ENCODE data around the gene PRKCH.

Gene PRKCH

DNA sequence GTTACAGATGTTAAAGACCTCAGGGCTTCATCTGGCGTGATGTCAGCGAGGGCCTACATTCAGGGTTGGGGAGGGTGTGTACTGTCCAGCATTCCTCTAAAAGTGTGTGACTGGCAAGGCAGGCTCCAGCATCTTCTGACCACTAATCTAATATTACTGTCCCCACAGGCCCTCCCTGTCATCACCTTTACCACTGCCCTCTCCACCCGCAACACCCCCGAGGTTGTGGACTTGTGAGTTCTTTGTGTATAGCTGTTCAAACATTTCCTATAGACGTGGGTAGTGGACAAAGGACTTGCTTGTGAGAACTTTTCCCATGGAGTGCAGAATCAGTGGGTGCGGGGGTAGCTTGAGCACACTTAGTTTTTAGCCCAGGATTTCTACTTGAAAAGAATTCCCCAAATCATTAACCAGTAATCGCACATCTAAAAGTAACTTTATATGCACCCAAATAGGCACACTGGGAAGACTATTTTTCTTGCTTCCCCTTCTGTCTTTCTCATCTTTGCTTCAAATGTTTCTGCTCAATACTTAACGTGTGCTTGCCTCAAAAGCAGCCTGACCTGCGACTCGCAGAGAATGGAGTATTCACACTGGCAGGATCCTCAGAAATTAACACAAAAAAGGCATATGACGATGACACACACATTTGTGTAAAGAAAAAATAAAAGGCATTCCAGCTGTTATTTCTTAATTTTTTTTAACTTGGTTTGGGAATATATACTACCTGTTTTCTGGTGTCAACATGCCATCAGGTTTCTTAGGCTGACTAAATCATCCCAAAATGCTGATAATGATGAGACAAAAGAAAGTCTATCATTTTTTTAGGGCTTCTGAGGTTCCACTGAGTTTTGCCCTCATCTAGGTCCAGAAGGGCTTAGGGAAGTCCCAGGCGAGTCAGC lies 215.5 kb downstream of the PRKCH start:
- no peak for DNase-seq

DNA sequence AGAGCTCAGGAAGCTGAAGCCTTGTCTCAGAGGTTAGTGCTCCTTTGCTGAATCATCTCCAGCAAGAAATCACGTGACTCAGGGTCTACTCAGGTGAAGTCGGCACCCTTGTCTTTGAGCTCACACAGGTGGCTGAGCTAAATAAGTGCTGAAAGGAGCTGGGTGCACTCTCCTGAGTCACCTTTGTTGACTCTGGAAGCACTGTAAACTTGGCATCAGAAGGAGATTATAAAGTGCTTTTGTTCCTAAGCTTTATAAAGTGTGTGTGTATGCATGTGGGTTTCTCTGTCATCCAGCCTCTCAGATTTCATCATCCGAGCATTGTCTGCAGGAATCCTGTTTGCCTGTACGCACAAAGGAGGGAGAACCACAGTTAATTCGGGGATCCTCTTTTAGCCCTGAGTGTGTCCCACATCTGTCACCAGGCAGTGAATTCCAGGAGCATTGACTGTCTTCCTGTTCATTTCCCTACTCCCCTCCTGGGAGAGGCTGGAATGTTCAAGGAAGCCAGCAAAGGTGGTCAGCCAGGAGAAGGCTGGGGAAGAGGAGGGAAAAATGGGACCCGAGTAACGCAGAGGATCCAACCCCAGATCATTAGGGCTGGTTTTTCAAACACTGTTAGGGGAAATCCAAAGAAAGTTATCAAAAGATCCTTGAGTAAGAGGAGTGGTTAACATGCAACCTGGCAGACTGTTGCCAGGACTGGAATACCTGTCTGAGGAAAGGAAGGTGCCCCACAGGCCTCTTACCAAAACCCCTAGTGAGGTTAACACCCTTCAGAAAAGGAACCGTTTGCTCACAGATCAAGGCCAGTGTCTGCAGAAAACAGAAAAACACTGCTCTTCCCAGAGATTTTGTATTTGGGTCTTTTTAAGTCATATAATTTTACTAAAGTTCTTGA lies 216.4 kb downstream of the PRKCH start:
- DNase-seq = no peak

DNA sequence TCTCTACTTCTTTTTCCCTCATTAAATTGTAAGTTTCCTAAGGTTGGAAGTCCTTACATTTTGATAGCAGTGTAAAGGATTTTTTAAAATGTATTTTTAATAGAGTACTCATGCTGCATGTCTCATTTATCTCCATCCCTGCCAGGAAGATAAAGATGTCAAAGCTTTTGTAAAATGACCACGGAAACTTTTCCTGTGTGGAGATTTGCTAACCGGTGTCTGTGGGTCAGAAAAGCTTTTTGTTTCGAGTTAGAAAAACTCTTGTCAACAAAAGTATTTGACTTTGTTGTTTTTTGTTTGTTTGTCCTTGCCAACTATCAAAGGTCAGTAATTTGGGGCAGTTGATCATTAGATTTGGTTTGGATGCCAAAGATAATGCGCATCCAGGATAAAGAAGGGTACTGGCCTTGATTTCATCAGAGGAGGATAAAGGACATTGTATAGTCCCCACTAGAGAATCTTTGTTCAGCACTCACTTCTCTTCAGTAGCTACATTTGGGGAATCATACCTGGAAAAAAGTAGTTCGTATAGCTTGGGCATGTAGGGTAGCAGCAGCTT lies 217.2 kb downstream of the PRKCH start:
- no peak for DNase-seq

GRCh38 chr14:61539631-61540030 lies 218.3 kb downstream of the PRKCH start:
- no peak for DNase-seq

- no peak for DNase-seq
These were observed 219.6 kb downstream of the PRKCH start for GRCh38 chr14:61540931-61541330.

- DNase-seq = no peak
These were observed 221.7 kb downstream of the PRKCH start for GRCh38 chr14:61542848-61543790.

GRCh38 chr14:61543946-61544345 lies 222.6 kb downstream of the PRKCH start:
- no peak for DNase-seq

- DNase-seq = no peak
These were observed 223.3 kb downstream of the PRKCH start for GRCh38 chr14:61544448-61545330.

GRCh38 chr14:61545726-61546455 lies 224.5 kb downstream of the PRKCH start:
- no peak for DNase-seq

- DNase-seq = no peak
These were observed 226.0 kb downstream of the PRKCH start for GRCh38 chr14:61547186-61548069.

DNA sequence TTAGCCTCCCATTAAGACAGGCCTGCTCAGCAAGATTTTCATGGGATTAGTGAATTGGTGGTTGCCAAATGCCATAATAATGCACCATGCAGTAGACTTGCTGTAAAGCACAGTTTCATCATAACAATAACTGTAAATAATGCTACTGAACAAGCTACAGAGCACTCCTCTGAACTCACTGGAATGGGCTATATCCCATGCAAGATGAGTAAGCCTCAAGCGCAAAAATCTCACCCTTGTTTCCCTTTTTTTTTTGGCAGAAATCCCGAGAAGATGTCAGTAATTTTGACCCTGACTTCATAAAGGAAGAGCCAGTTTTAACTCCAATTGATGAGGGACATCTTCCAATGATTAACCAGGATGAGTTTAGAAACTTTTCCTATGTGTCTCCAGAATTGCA lies 228.0 kb downstream of the PRKCH start:
- no peak for DNase-seq

DNA sequence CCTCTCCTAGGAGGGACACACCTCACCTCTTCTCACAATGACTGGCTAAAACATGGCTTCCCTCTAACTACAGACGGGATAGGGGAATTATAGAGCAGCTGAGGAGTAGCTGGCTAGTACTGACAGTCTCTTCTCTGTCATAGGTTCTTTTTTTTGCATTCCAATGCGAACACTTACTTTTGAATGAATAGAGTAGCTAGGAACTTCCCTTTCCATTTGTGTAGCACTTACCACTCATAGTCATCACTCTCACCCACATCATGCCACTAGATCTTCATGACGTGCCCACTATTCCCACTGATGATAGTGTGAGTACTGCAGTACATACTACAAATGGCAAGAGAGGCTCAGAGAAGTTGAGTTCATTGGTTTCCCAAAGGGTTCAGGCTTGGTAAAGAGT lies 230.0 kb downstream of the PRKCH start:
- no peak for DNase-seq

GRCh38 chr14:61552241-61552640 lies 230.9 kb downstream of the PRKCH start:
- DNase-seq = no peak

GRCh38 chr14:61553730-61554641 lies 232.6 kb downstream of the PRKCH start:
- DNase-seq = no peak

DNA sequence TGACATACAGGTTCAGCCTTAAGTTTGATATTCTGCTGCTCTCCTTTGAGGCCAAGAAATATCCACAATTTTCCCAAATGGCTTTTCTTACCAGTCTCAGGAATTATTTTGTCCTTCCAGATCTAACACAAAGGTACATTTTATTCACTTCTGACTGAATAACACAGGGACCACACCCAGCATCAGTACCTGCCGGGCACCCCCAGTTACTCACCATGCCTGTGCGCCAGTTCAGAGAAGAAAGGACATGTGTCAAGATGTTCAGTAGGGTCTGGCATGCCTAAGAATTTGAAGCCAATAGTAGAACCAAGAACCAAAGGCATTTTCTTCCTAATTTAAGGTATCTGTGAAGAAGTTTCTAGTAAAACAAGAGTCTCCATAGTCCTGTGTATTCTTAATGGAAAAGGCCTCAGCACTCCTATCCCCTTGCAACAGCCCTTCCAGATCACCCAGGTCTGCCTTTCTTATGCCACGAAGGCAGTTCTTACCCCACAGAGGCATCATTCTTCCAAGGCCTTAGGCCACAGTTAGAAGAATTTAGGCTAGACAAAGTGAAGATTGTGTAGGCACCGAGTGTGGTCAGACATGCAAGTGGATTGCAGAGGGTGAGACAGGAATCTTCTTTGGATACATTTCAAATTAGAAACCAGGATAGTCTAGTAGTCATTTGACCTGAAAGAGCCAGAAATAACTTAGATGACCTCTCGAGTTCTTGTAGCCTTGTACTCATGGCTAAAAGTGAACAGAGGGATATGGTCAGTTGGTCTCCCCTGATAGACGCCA lies 233.9 kb downstream of the PRKCH start:
- DNase-seq = no peak

- no peak for DNase-seq
These were observed 235.1 kb downstream of the PRKCH start for GRCh38 chr14:61556455-61556854.

- DNase-seq = no peak
These were observed 235.9 kb downstream of the PRKCH start for GRCh38 chr14:61557262-61557661.
